PC-9 (cell line): ENCODE results near the gene OXGR1.

Experiments
- CTCF ChIP-seq: fragments of 200-600 bp; sonication (generic); conservative IDR thresholded peaks from 2 replicates; pipeline ENCODE4 v1.6.1; 2017; ENCODE audit warnings: mixed run types, antibody characterized with exemption, mild to moderate bottlenecking, moderate library complexity
- EZH2 ChIP-seq: fragments of 200-600 bp; sonication (generic); IDR thresholded peaks from 2 replicates; pipeline ENCODE4 v1.8.0; 2017; ENCODE audit warnings: antibody characterized with exemption, low read depth

- TF ChIP-seq CTCF (no peak), EZH2 (no peak)
Measured at GRCh38 chr13:97003071-97003470, 8.8 kb upstream of the OXGR1 start.
